ENCODE results near the gene METTL15. TPM values are rescaled to one million over a fixed set of nuclear protein-coding genes. Genes with fewer than 3 reads are reported as not detected.
"Not testable (repeated sequence)": the region's sequence is repeated elsewhere in the genome, so short reads cannot be mapped to it uniquely, and the experiment has no call there.

METTL15 gene
- total RNA-seq, 1 donor from 2014 or later = 11.3 TPM

DNA sequence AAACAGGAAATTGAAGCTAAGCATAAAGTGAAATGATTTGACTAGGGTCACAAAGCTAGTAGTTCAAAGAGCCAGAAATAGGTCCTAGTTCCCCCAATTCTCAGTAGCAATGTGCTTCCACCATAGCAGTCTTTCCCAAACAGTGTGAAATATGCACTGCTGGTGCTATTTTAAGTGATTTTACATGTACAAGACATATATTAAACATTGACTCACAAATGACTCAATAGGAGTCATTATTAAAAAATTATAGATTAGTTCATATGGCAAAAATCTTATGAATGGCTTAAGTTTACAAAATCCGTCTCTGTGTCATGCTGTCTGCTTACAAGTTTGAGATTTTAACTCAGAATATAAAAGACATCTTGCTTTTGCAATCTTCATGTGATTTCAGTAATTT lies 21.6 kb upstream of the METTL15 start:
- DNase-seq (ENCODE audit: low read depth) = peak; percentile 89

DNA sequence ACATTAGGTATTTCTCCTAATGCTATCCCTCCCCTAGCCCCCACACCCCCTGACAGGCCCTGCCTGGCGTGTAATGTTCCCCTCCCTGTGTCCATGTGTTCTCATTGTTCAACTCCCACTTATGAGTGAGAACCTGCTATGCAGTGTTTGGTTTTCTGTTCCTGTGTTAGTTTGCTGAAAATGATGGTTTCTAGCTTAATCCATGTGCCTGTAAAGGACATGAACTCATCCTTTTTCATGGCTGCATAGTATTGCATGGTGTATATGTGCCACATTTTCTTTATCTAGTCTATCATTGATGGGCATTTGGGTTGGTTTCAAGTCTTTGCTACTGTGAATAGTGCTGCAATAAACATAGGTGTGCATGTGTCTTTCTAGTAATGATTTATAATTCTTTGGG lies 21.0 kb upstream of the METTL15 start:
- not testable (repeated sequence) for H3K4me3 ChIP-seq (ENCODE audit: low read depth, low read length); DNase-seq (ENCODE audit: low read depth); H3K27me3 ChIP-seq (ENCODE audit: control insufficient read depth, insufficient read depth, low read length); FAIRE-seq; H3K36me3 ChIP-seq (ENCODE audit: control insufficient read depth, insufficient read depth, low read length)

More for the DNA sequence above, 21.6 kb upstream of the METTL15 start:
- Histone ChIP-seq H3K36me3 (ENCODE audit: control insufficient read depth, insufficient read depth, low read length) (no peaks in the 10 kb centered on the region), H3K27me3 (ENCODE audit: control insufficient read depth, insufficient read depth, low read length) (no peaks in the 10 kb centered on the region), H3K4me3 (ENCODE audit: low read depth, low read length) (no peak overlapping the region)
- TF ChIP-seq CTCF (IDR thresholded peaks at IDR 0.05; ENCODE audit: insufficient read depth, low read length, severe bottlenecking) = no peak
- FAIRE-seq = no peak

DNA sequence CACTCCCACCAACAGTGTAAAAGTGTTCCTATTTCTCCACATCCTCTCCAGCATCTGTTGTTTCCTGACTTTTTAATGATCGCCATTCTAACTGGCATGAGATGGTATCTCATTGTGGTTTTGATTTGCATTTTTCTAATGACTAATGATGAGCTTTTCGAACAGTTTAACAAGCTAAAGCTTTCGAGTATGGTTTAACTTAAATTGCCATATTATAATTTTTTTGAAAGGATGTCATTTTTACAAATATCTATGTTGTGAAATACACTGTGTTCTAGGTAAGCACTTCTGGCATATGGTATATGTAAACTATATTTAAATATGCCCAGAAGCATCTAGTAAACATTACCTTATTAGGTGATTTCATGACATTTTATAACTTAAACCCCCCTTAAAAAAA lies 20.5 kb upstream of the METTL15 start:
- not testable (repeated sequence) for H3K27me3 ChIP-seq (ENCODE audit: control insufficient read depth, insufficient read depth, low read length); H3K36me3 ChIP-seq (ENCODE audit: control insufficient read depth, insufficient read depth, low read length); H3K4me3 ChIP-seq (ENCODE audit: low read depth, low read length); DNase-seq (ENCODE audit: low read depth); FAIRE-seq

DNA sequence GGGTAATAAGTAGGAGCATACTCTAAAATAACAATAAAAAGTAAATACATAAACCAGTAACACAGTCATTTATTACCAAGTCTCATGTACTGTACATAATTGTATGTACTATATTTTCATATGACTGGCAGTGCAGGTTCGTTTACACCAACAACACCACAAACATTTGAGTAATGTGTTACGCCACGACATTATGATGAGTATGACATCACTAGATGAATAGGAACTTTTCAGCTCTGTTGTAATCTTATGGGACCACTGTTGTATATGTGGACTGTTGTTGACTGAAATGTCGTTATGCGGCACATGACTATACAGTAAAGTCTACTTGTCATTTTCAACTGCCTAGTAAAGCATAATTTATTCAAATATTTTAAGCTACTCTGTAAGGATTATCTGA lies 18.8 kb upstream of the METTL15 start:
- FAIRE-seq = no peak

DNA sequence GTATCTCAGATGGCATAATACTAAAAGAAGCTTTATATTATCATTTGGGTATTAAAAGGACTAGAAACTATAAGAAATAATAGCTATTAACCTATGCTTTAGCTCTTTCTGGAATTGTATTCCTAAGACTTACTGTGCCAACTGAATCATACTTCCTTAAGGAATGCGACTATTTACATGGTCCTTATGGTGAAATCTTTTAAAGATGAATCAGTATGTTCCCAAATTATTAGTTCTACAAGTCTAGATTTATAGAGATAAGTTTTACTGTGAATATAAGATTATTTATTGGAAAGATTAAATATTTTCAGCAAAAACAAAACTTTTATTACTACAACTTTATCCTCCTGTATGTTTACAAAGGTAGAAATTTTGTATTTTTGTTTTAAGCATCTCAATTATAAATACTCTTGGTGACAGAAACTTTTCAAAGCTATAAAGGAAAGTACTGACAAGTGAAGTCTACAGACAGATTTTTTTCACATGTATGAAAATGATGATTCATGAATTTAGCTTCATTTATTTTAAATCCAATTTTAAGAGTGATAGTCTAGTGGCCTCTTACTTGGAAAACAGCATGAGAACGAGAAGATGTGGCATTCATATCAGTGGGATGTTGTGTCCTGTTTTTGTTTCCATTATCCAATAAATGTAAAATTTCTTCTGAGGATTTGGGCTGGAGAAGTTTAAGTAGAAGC lies 18.0 kb upstream of the METTL15 start:
- no peak overlapping the region for H3K4me3 ChIP-seq (ENCODE audit: low read depth, low read length)
- H3K27me3 ChIP-seq (ENCODE audit: control insufficient read depth, insufficient read depth, low read length) = no peaks in the 10 kb centered on the region
- DNase-seq (ENCODE audit: low read depth) = peak; percentile 81
- TF ChIP-seq CTCF (IDR thresholded peaks at IDR 0.05; ENCODE audit: insufficient read depth, low read length, severe bottlenecking) = no peak
- no peak for FAIRE-seq
- no peaks in the 10 kb centered on the region for H3K36me3 ChIP-seq (ENCODE audit: control insufficient read depth, insufficient read depth, low read length)

More for the DNA sequence above, 18.8 kb upstream of the METTL15 start:
- Histone ChIP-seq H3K36me3 (ENCODE audit: control insufficient read depth, insufficient read depth, low read length) (no peaks in the 10 kb centered on the region), H3K27me3 (ENCODE audit: control insufficient read depth, insufficient read depth, low read length) (no peaks in the 10 kb centered on the region), H3K4me3 (ENCODE audit: low read depth, low read length) (no peak overlapping the region)
- DNase-seq (ENCODE audit: low read depth) = peak; percentile 46
- TF ChIP-seq CTCF (IDR thresholded peaks at IDR 0.05; ENCODE audit: insufficient read depth, low read length, severe bottlenecking) = no peak

- no peak for DNase-seq (ENCODE audit: low read depth)
- no peak for FAIRE-seq
- Histone ChIP-seq H3K27me3 (ENCODE audit: control insufficient read depth, insufficient read depth, low read length) (no peaks in the 10 kb centered on the region), H3K4me3 (ENCODE audit: low read depth, low read length) (no peak overlapping the region), H3K36me3 (ENCODE audit: control insufficient read depth, insufficient read depth, low read length) (no peaks in the 10 kb centered on the region)
- no peak for TF ChIP-seq CTCF (IDR thresholded peaks at IDR 0.05; ENCODE audit: insufficient read depth, low read length, severe bottlenecking)
Measured at GRCh38 chr11:28092786-28093185, 15.4 kb upstream of the METTL15 start.

- Histone ChIP-seq H3K4me3 (ENCODE audit: low read depth, low read length) (no peak overlapping the region), H3K36me3 (ENCODE audit: control insufficient read depth, insufficient read depth, low read length) (no peaks in the 10 kb centered on the region), H3K27me3 (ENCODE audit: control insufficient read depth, insufficient read depth, low read length) (no peaks in the 10 kb centered on the region)
- TF ChIP-seq CTCF (IDR thresholded peaks at IDR 0.05; ENCODE audit: insufficient read depth, low read length, severe bottlenecking) = no peak
- DNase-seq (ENCODE audit: low read depth) (no peak), FAIRE-seq (no peak)
Measured at GRCh38 chr11:28098257-28098656, 9.9 kb upstream of the METTL15 start.

Data from bronchial epithelial cell (primary cell).